Stimulated activated CD8-positive, alpha-beta memory T cell treated with anti-CD3 and anti-CD28 coated beads, Interleukin-7, amount 100 ng/mL, for 24 hours (primary cell): Measurements from ENCODE around the gene CLEC16A.
A peak's percentile ranks its signal among the peaks of the same experiment; 100 is the strongest.

Experiments used
- DNase-seq: peaks from one replicate; pipeline ENCODE4 v3.0.0-alpha.2; 2020; ENCODE audit warnings: low read depth

CLEC16A gene

DNA sequence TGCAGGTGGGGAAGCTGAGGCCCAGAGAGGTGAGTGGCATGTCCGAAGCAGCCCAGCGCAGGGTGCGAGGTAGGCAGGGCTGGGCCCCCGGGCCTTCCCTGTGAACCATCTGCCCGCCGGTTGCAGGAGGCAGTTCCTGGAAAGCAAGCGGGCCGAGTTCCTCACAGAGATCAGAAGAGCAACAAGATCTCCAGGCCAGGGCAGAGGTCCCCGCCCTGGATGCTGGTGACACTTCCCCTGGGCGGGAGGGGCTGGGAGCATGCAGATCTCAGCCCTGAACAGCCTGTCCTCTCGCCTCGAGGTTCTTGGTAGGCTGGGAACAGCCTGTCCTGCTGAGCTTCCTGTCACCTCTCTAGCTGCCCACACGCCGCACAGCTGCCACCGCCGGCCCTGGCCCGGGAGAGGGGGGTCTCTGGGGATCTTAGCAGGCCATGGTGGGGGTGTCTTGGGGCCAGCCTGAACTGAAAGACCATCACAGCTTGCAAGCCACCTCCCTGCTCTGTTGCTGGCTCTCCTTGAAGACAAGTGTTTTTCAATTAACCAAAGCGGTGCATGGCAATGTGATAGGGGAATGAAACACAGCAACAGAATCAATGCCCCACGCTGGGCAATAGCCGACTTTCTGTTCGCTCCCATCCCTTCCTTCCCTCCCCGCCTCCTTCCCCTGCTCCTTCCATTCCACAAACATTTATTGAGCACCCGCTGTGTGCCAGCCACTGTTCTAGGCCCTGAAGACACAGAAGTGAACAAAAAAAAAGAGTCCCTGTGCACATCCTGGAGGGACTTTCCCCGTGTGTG, 279.9 kb downstream of the CLEC16A start:
- peak; percentile 32 for DNase-seq

DNA sequence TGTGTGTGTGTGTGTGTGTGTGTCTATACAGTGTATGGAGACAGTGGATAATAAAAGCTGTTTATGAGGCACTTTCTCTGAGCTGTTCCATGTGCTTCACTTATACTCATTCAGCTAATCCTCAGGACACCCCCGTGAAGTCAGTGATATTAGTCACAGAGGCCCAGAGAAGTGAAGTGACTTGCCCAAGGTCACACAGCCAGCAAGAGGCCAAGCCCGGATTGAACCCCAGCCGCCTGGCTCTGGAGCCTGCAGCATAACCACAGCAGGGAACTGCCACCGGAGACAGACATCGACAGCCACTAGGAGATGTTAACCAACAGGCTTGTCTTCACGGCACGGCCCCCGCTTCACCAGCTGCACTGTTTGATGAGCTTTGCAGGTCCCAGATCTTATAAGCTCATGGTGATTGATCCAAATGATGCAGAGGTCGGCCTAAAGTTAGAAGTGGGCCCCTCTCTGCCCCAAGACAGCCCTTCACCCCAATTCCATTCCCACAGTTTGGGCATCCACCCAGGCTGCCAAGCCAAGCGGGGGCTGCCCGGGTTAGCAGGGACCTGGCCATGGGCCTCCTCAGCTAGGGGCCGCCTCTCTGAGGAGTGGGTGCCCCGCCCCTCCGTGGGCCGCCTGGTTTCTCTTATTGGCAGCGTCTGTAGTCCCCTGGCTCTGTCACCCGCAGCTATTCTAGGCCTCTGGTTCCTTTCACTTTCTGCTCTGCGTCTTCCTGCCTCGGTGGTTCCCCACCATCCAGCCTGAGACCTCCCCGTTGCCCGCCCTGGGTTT, 280.7 kb downstream of the CLEC16A start:
- DNase-seq = peak; percentile 70

DNA sequence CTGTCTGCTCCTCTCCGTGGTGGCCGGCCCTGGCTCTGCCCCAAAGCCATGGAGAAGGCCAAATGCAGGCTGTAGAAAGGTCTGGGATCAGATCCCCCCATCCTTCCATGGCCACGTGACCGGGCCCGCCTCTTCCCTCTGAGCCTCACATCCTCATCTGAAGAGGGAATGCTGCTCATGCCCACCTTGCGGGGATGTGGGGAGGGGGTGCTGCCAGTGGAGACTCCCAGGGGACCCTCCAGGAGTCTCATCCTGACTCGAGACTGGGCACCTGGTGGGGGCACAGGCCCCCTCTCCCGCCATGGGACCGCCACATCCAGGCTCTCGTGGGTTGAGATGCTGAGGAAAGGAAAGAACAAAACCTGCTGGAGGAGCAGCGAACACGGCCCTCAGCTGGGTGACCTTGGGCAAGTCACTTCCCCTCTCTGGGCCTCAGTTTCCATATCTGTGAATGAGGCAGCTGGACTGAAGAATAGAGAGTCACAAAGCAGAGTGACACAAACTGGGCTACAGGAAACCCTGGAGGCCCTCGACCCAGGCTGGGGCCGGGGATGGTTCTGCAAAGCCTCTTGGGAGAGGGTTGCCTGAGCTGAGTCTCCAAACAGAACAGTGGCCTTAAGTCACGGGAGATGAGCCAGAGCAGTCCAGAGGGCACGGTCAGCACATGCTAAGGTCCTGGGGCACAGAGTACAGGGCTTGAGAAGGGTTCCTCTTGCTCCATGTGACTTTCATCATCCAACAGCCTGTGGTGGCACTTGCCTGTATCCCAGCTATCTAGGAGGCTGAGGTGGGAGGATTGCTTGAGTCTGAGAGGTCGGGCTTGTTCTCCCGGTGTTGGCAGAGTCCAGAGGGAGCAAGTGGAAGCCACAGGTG, 281.5 kb downstream of the CLEC16A start:
- DNase-seq = no peak

DNA sequence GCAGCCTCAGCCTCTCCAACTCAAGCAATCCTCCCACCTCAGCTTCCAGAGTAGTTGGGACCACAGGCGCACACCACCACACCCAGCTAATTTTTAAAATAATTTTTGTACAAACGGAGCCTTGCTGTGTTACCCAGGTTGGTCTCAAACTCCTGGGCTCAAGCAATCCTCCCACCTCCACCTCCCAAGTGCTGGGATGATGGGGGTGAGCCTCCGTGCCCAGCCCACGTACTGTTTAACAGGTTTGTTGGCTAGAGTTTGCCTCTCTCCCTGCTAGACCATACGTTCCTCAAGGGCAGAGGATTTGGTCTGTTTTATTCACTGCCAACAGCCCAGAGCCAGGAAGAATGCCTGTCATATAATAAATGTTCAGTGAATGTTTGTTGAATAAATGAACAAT, 285.1 kb downstream of the CLEC16A start:
- no peak for DNase-seq

DNA sequence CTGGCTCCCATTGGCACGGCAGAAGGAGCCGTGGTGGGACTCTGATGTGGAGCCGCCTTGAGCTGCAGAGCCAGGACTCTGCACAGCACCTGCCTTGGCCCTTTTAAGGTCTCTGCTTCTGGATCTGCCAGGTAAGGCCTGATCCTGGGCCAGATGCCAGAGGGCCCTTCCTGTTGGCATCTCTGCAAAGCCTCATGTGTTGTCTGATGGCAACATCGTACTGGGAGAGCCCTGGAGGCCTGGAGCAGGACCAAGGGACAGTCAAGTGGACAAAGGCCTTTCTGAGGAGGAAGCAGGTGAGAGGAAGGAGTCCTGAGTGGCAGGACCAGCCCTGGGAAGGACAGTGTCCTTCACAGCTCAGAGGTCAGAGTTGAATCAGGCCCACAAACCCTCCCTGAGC, 285.5 kb downstream of the CLEC16A start:
- no peak for DNase-seq

DNA sequence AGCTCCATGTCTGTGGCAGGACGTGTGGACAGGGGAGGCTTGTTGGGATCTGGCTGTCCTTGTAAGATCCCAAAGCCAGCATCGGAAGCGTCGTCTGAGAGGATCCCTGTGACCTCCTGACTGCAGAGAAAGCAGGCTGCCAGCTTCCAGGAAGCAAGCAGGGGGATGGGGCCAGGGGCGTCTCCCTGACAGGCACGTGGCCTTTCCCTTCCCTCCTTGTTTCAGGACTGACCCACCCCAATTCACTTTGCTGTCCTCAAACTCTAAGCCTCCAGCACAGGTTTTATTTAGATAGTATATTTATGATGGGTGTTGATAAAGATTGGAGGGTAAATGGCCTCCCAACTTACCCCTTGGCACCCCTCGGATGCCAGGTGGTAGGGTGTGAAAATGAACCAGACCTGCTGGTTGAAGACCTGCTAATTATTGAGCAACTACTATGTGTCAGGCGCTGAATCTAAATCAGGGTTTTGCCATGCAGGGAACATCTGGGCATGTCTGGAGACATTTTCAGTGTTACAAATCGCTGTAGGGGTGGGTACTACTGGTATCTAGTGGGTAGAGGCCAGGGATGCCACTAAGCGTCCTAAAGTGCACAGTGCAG, 287.1 kb downstream of the CLEC16A start:
- no peak for DNase-seq
